Activated B cell treated with CpG ODN at 0.5 μM for 24 hours (primary cell): ENCODE results near the gene NRAP. TPM values are rescaled to one million over a fixed set of nuclear protein-coding genes. Genes with fewer than 3 reads are reported as not detected.

Source experiments
- ATAC-seq: fragments of 200-7000 bp; cut with Tn5 transposase; one replicate; pipeline ENCODE4 v1.10.0; 2021; ENCODE audit warnings: low read depth, mild to moderate bottlenecking, moderate library complexity
- CTCF ChIA-PET: fragments of 350-600 bp; sonication (Branson Sonifier 250); formaldehyde crosslinking; loops from one replicate; lab custom pipeline; 2021; ENCODE audit warnings: antibody characterized with exemption; lab: Charles Lee
- POLR2A ChIA-PET: fragments of 350-600 bp; sonication (Branson Sonifier 250); formaldehyde crosslinking; loops from one replicate; lab custom pipeline; 2021; ENCODE audit warnings: antibody characterized with exemption; lab: Charles Lee
- DNase-seq: peaks from one replicate; pipeline ENCODE4 v3.0.0; 2022
- H3K27ac Mint-ChIP-seq: one replicate; pipeline ENCODE4 v1.8.0; 2020; ENCODE audit warnings: mixed read lengths
- H3K27me3 Mint-ChIP-seq: one replicate; pipeline ENCODE4 v1.8.0; 2021; ENCODE audit warnings: mixed read lengths
- H3K36me3 Mint-ChIP-seq: one replicate; pipeline ENCODE4 v1.8.0; 2021; ENCODE audit warnings: low read depth, mixed read lengths
- H3K4me1 Mint-ChIP-seq: one replicate; pipeline ENCODE4 v1.8.0; 2021; ENCODE audit warnings: mixed read lengths
- H3K4me3 Mint-ChIP-seq: one replicate; pipeline ENCODE4 v1.8.0; 2020; ENCODE audit warnings: mild to moderate bottlenecking, mixed read lengths
- H3K9me3 Mint-ChIP-seq: one replicate; pipeline ENCODE4 v1.8.0; 2020; ENCODE audit warnings: mixed read lengths
- intact Hi-C: fragments of 100-400 bp; cut with micrococcal nuclease; formaldehyde crosslinking; loops from one replicate; pipeline ENCODE4 v1.15.1; 2024
- total RNA-seq: library from RNA; stranded (reverse); gene quantifications from 2 replicates; pipeline ENCODE4 v1.2.3, GENCODE V29; 2022
- TF ChIP-seq, protein P1 (sequence below): fragments of 200-600 bp; IDR thresholded peaks from one replicate; pipeline ENCODE4 v1.8.0; 2022; ENCODE audit warnings: antibody characterized with exemption, mild to moderate bottlenecking

Gene NRAP
- total RNA-seq, 1 donor from 2014 or later: not detected

- TF ChIP-seq, protein P1, sequence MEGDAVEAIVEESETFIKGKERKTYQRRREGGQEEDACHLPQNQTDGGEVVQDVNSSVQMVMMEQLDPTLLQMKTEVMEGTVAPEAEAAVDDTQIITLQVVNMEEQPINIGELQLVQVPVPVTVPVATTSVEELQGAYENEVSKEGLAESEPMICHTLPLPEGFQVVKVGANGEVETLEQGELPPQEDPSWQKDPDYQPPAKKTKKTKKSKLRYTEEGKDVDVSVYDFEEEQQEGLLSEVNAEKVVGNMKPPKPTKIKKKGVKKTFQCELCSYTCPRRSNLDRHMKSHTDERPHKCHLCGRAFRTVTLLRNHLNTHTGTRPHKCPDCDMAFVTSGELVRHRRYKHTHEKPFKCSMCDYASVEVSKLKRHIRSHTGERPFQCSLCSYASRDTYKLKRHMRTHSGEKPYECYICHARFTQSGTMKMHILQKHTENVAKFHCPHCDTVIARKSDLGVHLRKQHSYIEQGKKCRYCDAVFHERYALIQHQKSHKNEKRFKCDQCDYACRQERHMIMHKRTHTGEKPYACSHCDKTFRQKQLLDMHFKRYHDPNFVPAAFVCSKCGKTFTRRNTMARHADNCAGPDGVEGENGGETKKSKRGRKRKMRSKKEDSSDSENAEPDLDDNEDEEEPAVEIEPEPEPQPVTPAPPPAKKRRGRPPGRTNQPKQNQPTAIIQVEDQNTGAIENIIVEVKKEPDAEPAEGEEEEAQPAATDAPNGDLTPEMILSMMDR: no peak
- Mint-ChIP-seq H3K36me3 (no peaks in the 10 kb centered on the region), H3K27me3 (no peaks in the 10 kb centered on the region), H3K27ac (no peak overlapping the region), H3K9me3 (no peaks in the 10 kb centered on the region), H3K4me3 (no peak overlapping the region), H3K4me1 (no peaks in the 10 kb centered on the region)
- ATAC-seq (no peak), DNase-seq (no peak)
- ChIA-PET POLR2A (no interaction called here), CTCF (no interaction called here)
- intact Hi-C loops: no loop called here
Measured at GRCh38 chr10:113540845-113541548, 122.8 kb downstream of the NRAP start.

DNA sequence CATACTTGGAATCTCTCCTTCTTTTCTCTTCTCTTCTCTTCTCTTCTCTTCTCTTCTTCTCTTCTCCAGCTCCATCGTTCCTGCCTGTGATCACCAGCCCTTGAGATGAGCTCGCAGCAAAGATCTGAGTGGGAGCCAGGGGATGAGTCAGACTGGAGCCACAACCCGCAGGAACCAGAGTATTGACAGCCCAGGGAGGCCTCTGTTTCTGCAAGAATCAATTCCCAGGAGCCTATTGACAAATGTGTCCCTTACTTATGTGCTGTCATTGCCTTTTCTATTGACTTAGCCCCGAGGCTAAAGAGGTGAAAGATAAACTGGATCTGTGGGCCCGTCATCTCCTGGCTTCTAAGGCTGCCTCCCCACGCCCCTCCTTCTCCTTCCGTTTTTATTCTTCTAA is 124.1 kb downstream of the NRAP start:
- ATAC-seq (no peak), DNase-seq (no peak)
- TF ChIP-seq, protein P1: no peak
- ChIA-PET POLR2A (no interaction called here), CTCF (no interaction called here)
- intact Hi-C loops: no loop called here
- Mint-ChIP-seq H3K36me3 (no peaks in the 10 kb centered on the region), H3K4me3 (no peak overlapping the region), H3K9me3 (no peaks in the 10 kb centered on the region), H3K4me1 (no peaks in the 10 kb centered on the region), H3K27me3 (no peaks in the 10 kb centered on the region), H3K27ac (no peak overlapping the region)

Other genes starting within 250 kb of the NRAP start
- gene HABP2, start 111.0 kb downstream of the NRAP start, total RNA-seq: not detected in 2 replicates
- 22.6 and 25.9 TPM in 2 replicates for gene CASP7, start 15.9 kb upstream of the NRAP start, total RNA-seq
- gene PLEKHS1, start 87.6 kb upstream of the NRAP start, total RNA-seq: 0.07 TPM in 1 of 2 replicates, not detected in the other
- gene DCLRE1A, start 190.0 kb upstream of the NRAP start, total RNA-seq: 4.5 and 4.9 TPM in 2 replicates
- gene NHLRC2, start 190.6 kb upstream of the NRAP start, total RNA-seq: 40.3 and 43.9 TPM in 2 replicates